Testis (tissue), 3 donors: ENCODE data around the gene SDK2. TPM values are rescaled to one million over a fixed set of nuclear protein-coding genes. Genes with fewer than 3 reads are reported as not detected.

Source experiments
- DNase-seq: peaks from one replicate; pipeline ENCODE4 v3.0.0-alpha.2; 2019
- H3K27ac ChIP-seq, 2 donors: fragments of 200-600 bp; sonication (generic); one replicate each; pipeline ENCODE4 v1.5.1; 2019
- H3K27me3 ChIP-seq: fragments of 200-600 bp; sonication (generic); one replicate; pipeline ENCODE4 v1.5.1; 2019
- H3K36me3 ChIP-seq: fragments of 200-600 bp; sonication (generic); one replicate; pipeline ENCODE4 v1.5.1; 2017; ENCODE audit warnings: low read depth; ENCODE audit errors: missing control alignments
- H3K4me1 ChIP-seq: fragments of 200-600 bp; sonication (generic); one replicate; pipeline ENCODE4 v1.5.1; 2019
- H3K4me3 ChIP-seq, 2 donors: fragments of 200-600 bp; sonication (generic); one replicate each; pipeline ENCODE4 v1.5.1; 2017 to 2019
- H3K9me3 ChIP-seq: fragments of 200-600 bp; sonication (generic); one replicate; pipeline ENCODE4 v1.5.1; 2017
- CTCF ChIP-seq, 3 experiments: fragments of 450-650 bp in 2 of 3; fragments of 200-600 bp in 1 of 3; sonication (generic) in 1 of 3; IDR thresholded peaks; one replicate each; pipeline ENCODE4 v1.5.1; 2016 to 2019; ENCODE audit warnings: antibody characterized with exemption in 3 of 3, mild to moderate bottlenecking in 2 of 3, moderate library complexity in 1 of 3
- POLR2A ChIP-seq: fragments of 450-650 bp; IDR thresholded peaks from one replicate; pipeline ENCODE4 v1.6.1; 2017; ENCODE audit warnings: antibody characterized with exemption, mild to moderate bottlenecking, moderate library complexity
- WGBS, 2 donors: methylation state at CpG; one replicate each; pipeline ENCODE4 v1.1.5; 2018; 5-methylcytosine and 5-hydroxymethylcytosine counted together
- intact Hi-C: fragments of 100-400 bp; cut with DNase I; formaldehyde crosslinking; loops from one replicate; pipeline ENCODE4 v1.15.1; 2023; ENCODE audit warnings: low total_unique reads
- polyA plus RNA-seq: library from polyadenylated mRNA; stranded (reverse); fragments of 350-450 nt; fragmentation: Illumina TruSeq; extraction: RNeasy Lipid Tissue Mini Kit (QIAGEN cat#74804); gene quantifications from one replicate; pipeline ENCODE4 v1.2.3, GENCODE V29; 2014; ENCODE audit warnings: low read depth, low replicate concordance; ENCODE audit not compliant: insufficient read depth
- total RNA-seq, 2 donors: library from RNA; depleted of rRNA; stranded (reverse); fragments of >200 nt; gene quantifications; one replicate each; pipeline ENCODE4 v1.2.3, GENCODE V29; 2016

SDK2 gene
- total and polyA plus RNA-seq, 3 donors from 2014 or later, result 36.9 to 63.4 (median 55.4) TPM

GRCh38 chr17:73646409-73647300 is 2.4 kb upstream of the SDK2 start:
- peaks cover 19% of the 10 kb centered on the region for H3K4me1 ChIP-seq
- no peak for DNase-seq
- WGBS, 2 donors, result 68 to 70% methylated on average over 16 to 19 of the region's 19 CpGs
- intact Hi-C loops, result no loop called here
- H3K27me3 ChIP-seq, result no peaks in the 10 kb centered on the region
- no peaks in the 10 kb centered on the region for H3K9me3 ChIP-seq
- H3K36me3 ChIP-seq, result no peaks in the 10 kb centered on the region
- H3K4me3 ChIP-seq, result no peak overlapping the region
- TF ChIP-seq CTCF (IDR thresholded peaks at IDR 0.05) (no peak), POLR2A (no peak)
- no peak overlapping the region for H3K27ac ChIP-seq

- WGBS, 2 donors, result 2 to 9% methylated on average over 34 to 41 of the region's 90 CpGs
- H3K27me3 ChIP-seq, result no peaks in the 10 kb centered on the region
- DNase-seq, result peak; percentile 71
- peaks cover 19% of the 10 kb centered on the region for H3K4me1 ChIP-seq
- peak overlapping the region; percentile 47 to 50 for H3K4me3 ChIP-seq
- H3K36me3 ChIP-seq, result no peaks in the 10 kb centered on the region
- TF ChIP-seq POLR2A (no peak), CTCF (IDR thresholded peaks at IDR 0.05) (no peak)
- H3K9me3 ChIP-seq, result no peaks in the 10 kb centered on the region
- intact Hi-C loops, result no loop called here
- H3K27ac ChIP-seq, result peak overlapping the region in 1 of 2 donors; percentile 50
Measured at GRCh38 chr17:73645050-73645871, 1.0 kb upstream of the SDK2 start.

GRCh38 chr17:73643852-73644144 is 447 bp downstream of the SDK2 start:
- H3K27ac ChIP-seq, result peak overlapping the region in 1 of 2 donors; percentile 50
- peaks cover 19% of the 10 kb centered on the region for H3K4me1 ChIP-seq
- no peaks in the 10 kb centered on the region for H3K27me3 ChIP-seq
- 0 to 2% methylated on average over 6 to 8 of the region's 13 CpGs for WGBS, 2 donors
- H3K36me3 ChIP-seq, result no peaks in the 10 kb centered on the region
- DNase-seq, result no peak
- no peaks in the 10 kb centered on the region for H3K9me3 ChIP-seq
- intact Hi-C loops, result no loop called here
- H3K4me3 ChIP-seq, result peak overlapping the region; percentile 50 to 64
- TF ChIP-seq CTCF (IDR thresholded peaks at IDR 0.05), result no peak
- no peak for TF ChIP-seq POLR2A

GRCh38 chr17:73643001-73643851 is 1.0 kb downstream of the SDK2 start:
- peak; percentile 50 for DNase-seq
- H3K27ac ChIP-seq, result peak overlapping the region in 1 of 2 donors; percentile 50
- H3K27me3 ChIP-seq, result no peaks in the 10 kb centered on the region
- 0 to 1% methylated on average over 8 to 54 of the region's 68 CpGs for WGBS, 2 donors
- H3K9me3 ChIP-seq, result no peaks in the 10 kb centered on the region
- no peaks in the 10 kb centered on the region for H3K36me3 ChIP-seq
- peak overlapping the region; percentile 50 to 64 for H3K4me3 ChIP-seq
- H3K4me1 ChIP-seq, result peaks cover 19% of the 10 kb centered on the region
- peak in 1 of 3 experiments; percentile 7 for TF ChIP-seq CTCF (IDR thresholded peaks at IDR 0.05)
- TF ChIP-seq POLR2A, result no peak
- intact Hi-C loops, result no loop called here
